PFSK-1 (cell line): ENCODE measurements around the gene CDKL2.

Experiments
- FOXP2 ChIP-seq: optimal IDR thresholded peaks from 2 replicates; pipeline ENCODE3; 2011; ENCODE audit warnings: borderline replicate concordance, control low read depth, inconsistent platforms; ENCODE audit not compliant: insufficient read depth; ENCODE audit errors: extremely low read length, extremely low read depth
- POLR2AphosphoS5 ChIP-seq: IDR thresholded peaks from 2 replicates; pipeline ENCODE4 v1.6.1; 2012; ENCODE audit warnings: low read depth, mild to moderate bottlenecking, control low read depth, low read length, moderate library complexity
- TAF1 ChIP-seq: IDR thresholded peaks from 2 replicates; pipeline ENCODE4 v1.6.1; 2012; ENCODE audit warnings: low read length, control low read depth, borderline replicate concordance; ENCODE audit not compliant: insufficient read depth
- TF ChIP-seq, protein P1 (sequence below), 2 experiments: IDR thresholded peaks; 2 replicates each; pipeline versions ENCODE4 v1.6.1 to v1.8.0; 2011 to 2012; ENCODE audit warnings: low read depth in 2 of 2, low read length in 2 of 2, control low read depth in 1 of 2, inconsistent platforms in 1 of 2, mild to moderate bottlenecking in 1 of 2, moderate library complexity in 1 of 2; ENCODE audit not compliant: insufficient read depth in 1 of 2

DNA sequence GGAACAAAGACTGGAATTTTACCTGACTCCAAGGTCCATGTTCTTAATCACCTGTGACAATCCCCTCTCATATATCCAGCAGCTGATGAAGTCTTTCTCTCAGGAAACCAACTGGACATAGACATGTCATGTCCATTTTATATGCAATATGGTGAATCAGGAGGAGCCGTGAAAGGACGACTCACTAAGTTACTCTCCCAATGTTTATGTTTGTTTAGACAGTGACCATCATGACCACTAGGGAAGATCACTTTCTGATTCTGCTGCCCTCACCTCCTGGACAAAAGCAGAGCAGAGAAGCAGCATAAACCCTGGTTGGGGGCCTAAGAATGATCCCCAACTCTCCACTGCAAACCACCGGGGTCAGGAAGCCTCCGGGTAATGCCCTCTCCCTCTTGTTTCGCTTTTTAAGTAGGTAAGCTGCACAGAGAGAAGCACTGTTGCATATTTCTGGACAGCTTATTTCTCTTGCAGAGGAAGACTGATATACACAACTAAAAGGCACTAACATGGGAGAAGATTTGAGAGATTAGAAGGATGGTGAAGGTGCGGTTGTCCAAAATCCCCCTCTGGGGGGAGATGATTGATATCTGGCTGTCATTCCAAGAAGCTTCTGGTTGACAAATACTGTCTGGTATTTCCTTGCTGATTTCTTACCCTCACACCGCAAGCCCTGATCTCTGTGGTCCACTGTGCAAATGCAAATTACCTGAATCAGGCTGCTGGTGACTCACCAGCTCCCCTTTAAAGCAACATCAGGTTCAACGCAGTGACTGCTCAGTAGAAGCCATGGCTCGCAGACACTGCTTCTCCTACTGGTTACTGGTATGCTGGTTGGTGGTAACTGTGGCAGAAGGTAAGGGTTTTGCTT lies 74.8 kb downstream of the CDKL2 start, which contains the start of gene ODAPH:
- TF ChIP-seq POLR2AphosphoS5, result no peak
- TF ChIP-seq, protein P1, sequence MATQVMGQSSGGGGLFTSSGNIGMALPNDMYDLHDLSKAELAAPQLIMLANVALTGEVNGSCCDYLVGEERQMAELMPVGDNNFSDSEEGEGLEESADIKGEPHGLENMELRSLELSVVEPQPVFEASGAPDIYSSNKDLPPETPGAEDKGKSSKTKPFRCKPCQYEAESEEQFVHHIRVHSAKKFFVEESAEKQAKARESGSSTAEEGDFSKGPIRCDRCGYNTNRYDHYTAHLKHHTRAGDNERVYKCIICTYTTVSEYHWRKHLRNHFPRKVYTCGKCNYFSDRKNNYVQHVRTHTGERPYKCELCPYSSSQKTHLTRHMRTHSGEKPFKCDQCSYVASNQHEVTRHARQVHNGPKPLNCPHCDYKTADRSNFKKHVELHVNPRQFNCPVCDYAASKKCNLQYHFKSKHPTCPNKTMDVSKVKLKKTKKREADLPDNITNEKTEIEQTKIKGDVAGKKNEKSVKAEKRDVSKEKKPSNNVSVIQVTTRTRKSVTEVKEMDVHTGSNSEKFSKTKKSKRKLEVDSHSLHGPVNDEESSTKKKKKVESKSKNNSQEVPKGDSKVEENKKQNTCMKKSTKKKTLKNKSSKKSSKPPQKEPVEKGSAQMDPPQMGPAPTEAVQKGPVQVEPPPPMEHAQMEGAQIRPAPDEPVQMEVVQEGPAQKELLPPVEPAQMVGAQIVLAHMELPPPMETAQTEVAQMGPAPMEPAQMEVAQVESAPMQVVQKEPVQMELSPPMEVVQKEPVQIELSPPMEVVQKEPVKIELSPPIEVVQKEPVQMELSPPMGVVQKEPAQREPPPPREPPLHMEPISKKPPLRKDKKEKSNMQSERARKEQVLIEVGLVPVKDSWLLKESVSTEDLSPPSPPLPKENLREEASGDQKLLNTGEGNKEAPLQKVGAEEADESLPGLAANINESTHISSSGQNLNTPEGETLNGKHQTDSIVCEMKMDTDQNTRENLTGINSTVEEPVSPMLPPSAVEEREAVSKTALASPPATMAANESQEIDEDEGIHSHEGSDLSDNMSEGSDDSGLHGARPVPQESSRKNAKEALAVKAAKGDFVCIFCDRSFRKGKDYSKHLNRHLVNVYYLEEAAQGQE (IDR thresholded peaks at IDR 0.05; ENCODE audit: insufficient read depth in 1 of 2, low read depth in 2 of 2, low read length in 2 of 2), result no peak
- no peak for TF ChIP-seq TAF1
- no peak for TF ChIP-seq FOXP2
